HepG2 (cell line): ENCODE data around the gene PLPPR3. TPM values are rescaled to one million over a fixed set of nuclear protein-coding genes. Genes with fewer than 3 reads are reported as not detected.

Source experiments
- CREM ChIP-seq, 2 experiments: sonication (generic) in 1 of 2; formaldehyde crosslinking in 1 of 2; IDR thresholded peaks; 2 replicates each; pipeline versions ENCODE4 v1.4.0 to v1.6.1; 2016 to 2020; ENCODE audit warnings: antibody characterized with exemption in 1 of 2, mild to moderate bottlenecking in 1 of 2, missing genetic modification reagents in 1 of 2
- FOXP1 ChIP-seq, 2 experiments: fragments of 450-650 bp in 1 of 2; IDR thresholded peaks; 2 replicates each; pipeline ENCODE4 v1.6.1; 2017 to 2018; ENCODE audit warnings: antibody characterized with exemption in 1 of 2
- HNF4G ChIP-seq, 2 experiments: sonication (generic) in 1 of 2; formaldehyde crosslinking in 1 of 2; IDR thresholded peaks; 2 replicates each; pipeline versions ENCODE4 v1.4.0 to v1.6.1; 2011 to 2020; ENCODE audit warnings: borderline replicate concordance in 2 of 2, low read depth in 2 of 2, mild to moderate bottlenecking in 2 of 2, low read length in 1 of 2, missing genetic modification reagents in 1 of 2, moderate library complexity in 1 of 2
- NCOR1 ChIP-seq: fragments of 200-600 bp; sonication (generic); IDR thresholded peaks from 2 replicates; pipeline ENCODE4 v1.7.0; 2017; ENCODE audit warnings: antibody characterized with exemption, low read length, borderline replicate concordance
- PATZ1 ChIP-seq: sonication (generic); formaldehyde crosslinking; IDR thresholded peaks from 2 replicates; pipeline ENCODE4 v1.4.0; 2020; ENCODE audit warnings: missing genetic modification reagents
- PHF21A ChIP-seq: sonication (generic); formaldehyde crosslinking; IDR thresholded peaks from 2 replicates; pipeline ENCODE4 v1.5.0; 2020; ENCODE audit warnings: mild to moderate bottlenecking, missing genetic modification reagents
- SIN3B ChIP-seq: fragments of 150-350 bp; IDR thresholded peaks from 2 replicates; pipeline ENCODE4 v1.6.1; 2014; ENCODE audit warnings: low read length
- ZBTB33 ChIP-seq: sonication (generic); formaldehyde crosslinking; IDR thresholded peaks from 2 replicates; pipeline ENCODE4 v1.4.0; 2020; ENCODE audit warnings: missing genetic modification reagents
- ZNF263 ChIP-seq: sonication (generic); formaldehyde crosslinking; IDR thresholded peaks from 2 replicates; pipeline ENCODE4 v1.4.0; 2020; ENCODE audit warnings: missing genetic modification reagents
- ZNF552 ChIP-seq: sonication (generic); formaldehyde crosslinking; IDR thresholded peaks from 2 replicates; pipeline ENCODE4 v1.9.0; 2022; ENCODE audit warnings: missing genetic modification reagents, mild to moderate bottlenecking, borderline replicate concordance
- ZNF558 ChIP-seq: sonication (generic); formaldehyde crosslinking; IDR thresholded peaks from 2 replicates; pipeline ENCODE4 v1.9.0; 2022; ENCODE audit warnings: mild to moderate bottlenecking, missing genetic modification reagents, borderline replicate concordance
- ZNF589 ChIP-seq: sonication (generic); formaldehyde crosslinking; conservative IDR thresholded peaks from 2 replicates; pipeline ENCODE4 v1.8.0; 2022; ENCODE audit warnings: mild to moderate bottlenecking, moderate library complexity, missing genetic modification reagents
- ZNF609 ChIP-seq: sonication (generic); formaldehyde crosslinking; IDR thresholded peaks from 2 replicates; pipeline ENCODE4 v1.4.0; 2020; ENCODE audit warnings: mild to moderate bottlenecking, missing genetic modification reagents, borderline replicate concordance
- polyA plus RNA-seq, 8 experiments: library from polyadenylated mRNA; depleted of rRNA in 3 of 8; stranded (reverse) in 7 of 8; unstranded in 1 of 8; fragments of >200 nt; fragmentation: Illumina TruSeq in 4 of 8; extraction: Trizol in 4 of 8; gene quantifications; 2 replicates each; pipeline versions ENCODE4 v1.2.1 to v1.2.3, GENCODE V29; 2011 to 2016; ENCODE audit warnings: low read depth in 4 of 8, missing spikeins in 1 of 8, mixed read lengths in 1 of 8; ENCODE audit not compliant: insufficient read depth in 1 of 8
- total RNA-seq, 5 experiments: library from RNA; depleted of rRNA; stranded (reverse); fragments of >200 nt; fragmentation: Illumina TruSeq; extraction: Trizol; gene quantifications; 2 replicates each; pipeline ENCODE4 v1.2.3, GENCODE V29; 2016; ENCODE audit warnings: low read depth in 1 of 5
- TF ChIP-seq, protein P1 (sequence below): sonication (generic); formaldehyde crosslinking; IDR thresholded peaks from 2 replicates; pipeline ENCODE4 v1.5.0; 2020; ENCODE audit warnings: mild to moderate bottlenecking, missing genetic modification reagents

The PLPPR3 gene
- total and polyA plus RNA-seq, 2 of the 13 experiments (the other 11 are each of a cell fraction or from before 2014, with no cell fraction given): 0.07 to 0.16 TPM

GRCh38 chr19:778910-779653, 42.7 kb downstream of the PLPPR3 start (continued):
- TF ChIP-seq, protein P1, sequence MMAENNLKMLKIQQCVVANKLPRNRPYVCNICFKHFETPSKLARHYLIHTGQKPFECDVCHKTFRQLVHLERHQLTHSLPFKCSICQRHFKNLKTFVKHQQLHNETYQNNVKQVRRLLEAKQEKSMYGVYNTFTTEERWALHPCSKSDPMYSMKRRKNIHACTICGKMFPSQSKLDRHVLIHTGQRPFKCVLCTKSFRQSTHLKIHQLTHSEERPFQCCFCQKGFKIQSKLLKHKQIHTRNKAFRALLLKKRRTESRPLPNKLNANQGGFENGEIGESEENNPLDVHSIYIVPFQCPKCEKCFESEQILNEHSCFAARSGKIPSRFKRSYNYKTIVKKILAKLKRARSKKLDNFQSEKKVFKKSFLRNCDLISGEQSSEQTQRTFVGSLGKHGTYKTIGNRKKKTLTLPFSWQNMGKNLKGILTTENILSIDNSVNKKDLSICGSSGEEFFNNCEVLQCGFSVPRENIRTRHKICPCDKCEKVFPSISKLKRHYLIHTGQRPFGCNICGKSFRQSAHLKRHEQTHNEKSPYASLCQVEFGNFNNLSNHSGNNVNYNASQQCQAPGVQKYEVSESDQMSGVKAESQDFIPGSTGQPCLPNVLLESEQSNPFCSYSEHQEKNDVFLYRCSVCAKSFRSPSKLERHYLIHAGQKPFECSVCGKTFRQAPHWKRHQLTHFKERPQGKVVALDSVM (CRISPR knock-in tag): peak; percentile 48; the same call in 1 of the 2 replicates
- TF ChIP-seq PHF21A (peak; percentile 50; the same call in 1 of the 2 replicates), FOXP1 (IDR thresholded peaks at IDR 0.05) (no peak), FOXP1 (CRISPR knock-in tag; IDR thresholded peaks at IDR 0.05) (no peak), ZNF552 (CRISPR knock-in tag) (no peak), NCOR1 (no peak), PATZ1 (CRISPR knock-in tag) (peak; percentile 50), CREM (IDR thresholded peaks at IDR 0.05) (no peak), CREM (CRISPR knock-in tag; IDR thresholded peaks at IDR 0.05) (no peak), ZNF589 (CRISPR knock-in tag) (0 out of 2 replicates have a peak, but pooled peaks have one; percentile 47), ZBTB33 (CRISPR knock-in tag) (peak; percentile 68), HNF4G (IDR thresholded peaks at IDR 0.05; ENCODE audit: borderline replicate concordance, low read depth, low read length) (no peak; the same call in 1 of the 2 replicates), HNF4G (CRISPR knock-in tag; IDR thresholded peaks at IDR 0.05; ENCODE audit: borderline replicate concordance, low read depth) (no peak), SIN3B (no peak), ZNF609 (CRISPR knock-in tag) (peak; percentile 49; the same call in 1 of the 2 replicates), ZNF263 (CRISPR knock-in tag) (peak; percentile 78), ZNF558 (CRISPR knock-in tag) (peak; percentile 79; the same call in 1 of the 2 replicates)
